Activated naive CD4-positive, alpha-beta T cell (primary cell): ENCODE data around the gene KCND3.

Source experiments
- DNase-seq, 4 experiments: peaks; one replicate each; lab custom pipeline; 2025; lab: John Stamatoyannopoulos, UW

KCND3 gene

GRCh38 chr1:111848852-111849545 lies 140.5 kb downstream of the KCND3 start:
- no peak for DNase-seq

GRCh38 chr1:111847466-111847865 lies 142.0 kb downstream of the KCND3 start:
- DNase-seq = no peak

- no peak for DNase-seq
Measured at GRCh38 chr1:111846842-111847241, 142.6 kb downstream of the KCND3 start.

- DNase-seq = no peak
Measured at GRCh38 chr1:111843177-111843576, 146.3 kb downstream of the KCND3 start.

GRCh38 chr1:111842411-111842810 lies 147.1 kb downstream of the KCND3 start:
- DNase-seq = no peak

- no peak for DNase-seq
Measured at GRCh38 chr1:111841746-111842145, 147.7 kb downstream of the KCND3 start.

- no peak for DNase-seq
Measured at GRCh38 chr1:111841189-111841588, 148.3 kb downstream of the KCND3 start.

GRCh38 chr1:111837393-111837792 lies 152.1 kb downstream of the KCND3 start:
- DNase-seq = no peak

GRCh38 chr1:111836111-111836510 lies 153.4 kb downstream of the KCND3 start:
- no peak for DNase-seq

- no peak for DNase-seq
Measured at GRCh38 chr1:111835514-111835913, 154.0 kb downstream of the KCND3 start.

GRCh38 chr1:111834956-111835355 lies 154.5 kb downstream of the KCND3 start:
- DNase-seq = no peak

- DNase-seq = no peak
Measured at GRCh38 chr1:111833334-111833733, 156.1 kb downstream of the KCND3 start.

- no peak for DNase-seq
Measured at GRCh38 chr1:111832521-111833155, 156.8 kb downstream of the KCND3 start.

- DNase-seq = no peak
Measured at GRCh38 chr1:111831153-111831552, 158.3 kb downstream of the KCND3 start.

GRCh38 chr1:111827946-111828345 lies 161.5 kb downstream of the KCND3 start:
- DNase-seq = no peak

GRCh38 chr1:111826278-111826677 lies 163.2 kb downstream of the KCND3 start:
- no peak for DNase-seq

GRCh38 chr1:111825217-111825616 lies 164.3 kb downstream of the KCND3 start:
- DNase-seq = no peak

GRCh38 chr1:111822138-111822537 lies 167.3 kb downstream of the KCND3 start:
- no peak for DNase-seq

GRCh38 chr1:111821121-111821745 lies 168.2 kb downstream of the KCND3 start:
- no peak for DNase-seq

GRCh38 chr1:111819566-111820263 lies 169.8 kb downstream of the KCND3 start:
- DNase-seq = no peak

- no peak for DNase-seq
Measured at GRCh38 chr1:111818546-111818945, 170.9 kb downstream of the KCND3 start.

GRCh38 chr1:111818081-111818480 lies 171.4 kb downstream of the KCND3 start:
- DNase-seq = no peak

- no peak for DNase-seq
Measured at GRCh38 chr1:111814642-111815041, 174.8 kb downstream of the KCND3 start.
